Stomach (tissue), 4 donors: ENCODE results near the gene FKBP6.
"Not testable (repeated sequence)": the region's sequence is repeated elsewhere in the genome, so short reads cannot be mapped to it uniquely, and the experiment has no call there.

Experiments
- EP300 ChIP-seq: sonication (generic); formaldehyde crosslinking; IDR thresholded peaks from one replicate; pipeline ENCODE4 v1.6.1; 2017; ENCODE audit warnings: antibody characterized with exemption
- POLR2A ChIP-seq, 4 donors: fragments of 450-650 bp; IDR thresholded peaks; one replicate each; pipeline ENCODE4 v1.6.1; 2016; ENCODE audit warnings: antibody characterized with exemption in 4 of 4, control low read depth in 2 of 4, mild to moderate bottlenecking in 1 of 4, moderate library complexity in 1 of 4
- POLR2AphosphoS5 ChIP-seq, 3 donors: sonication (generic); formaldehyde crosslinking; IDR thresholded peaks; one replicate each; pipeline ENCODE4 v1.6.1; 2016; ENCODE audit warnings: antibody characterized with exemption in 3 of 3
- TF ChIP-seq, protein P1 (sequence below), 7 experiments: fragments of 450-650 bp in 4 of 7; fragments of 200-600 bp in 3 of 7; sonication (generic) in 3 of 7; IDR thresholded peaks; one replicate each; pipeline ENCODE4 v1.5.1; 2016 to 2019; ENCODE audit warnings: antibody characterized with exemption in 7 of 7, control low read depth in 2 of 7, mild to moderate bottlenecking in 1 of 7

DNA sequence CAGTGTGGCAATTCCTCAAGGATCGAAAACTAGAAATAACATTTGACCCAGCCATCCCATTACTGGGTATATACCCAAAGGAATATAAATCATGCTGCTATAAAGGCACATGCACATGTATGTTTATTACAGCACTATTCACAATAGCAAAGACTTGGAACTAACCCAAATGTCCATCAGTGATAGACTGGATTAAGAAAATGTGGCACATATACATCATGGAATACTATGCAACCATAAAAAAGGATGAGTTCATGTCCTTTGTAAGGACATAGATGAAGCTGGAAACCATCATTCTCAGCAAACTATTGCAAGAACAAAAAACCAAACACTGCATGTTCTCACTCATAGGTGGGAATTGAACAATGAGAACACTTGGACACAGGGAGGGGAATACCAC, 32.6 kb downstream of the FKBP6 start:
- TF ChIP-seq, protein P1, sequence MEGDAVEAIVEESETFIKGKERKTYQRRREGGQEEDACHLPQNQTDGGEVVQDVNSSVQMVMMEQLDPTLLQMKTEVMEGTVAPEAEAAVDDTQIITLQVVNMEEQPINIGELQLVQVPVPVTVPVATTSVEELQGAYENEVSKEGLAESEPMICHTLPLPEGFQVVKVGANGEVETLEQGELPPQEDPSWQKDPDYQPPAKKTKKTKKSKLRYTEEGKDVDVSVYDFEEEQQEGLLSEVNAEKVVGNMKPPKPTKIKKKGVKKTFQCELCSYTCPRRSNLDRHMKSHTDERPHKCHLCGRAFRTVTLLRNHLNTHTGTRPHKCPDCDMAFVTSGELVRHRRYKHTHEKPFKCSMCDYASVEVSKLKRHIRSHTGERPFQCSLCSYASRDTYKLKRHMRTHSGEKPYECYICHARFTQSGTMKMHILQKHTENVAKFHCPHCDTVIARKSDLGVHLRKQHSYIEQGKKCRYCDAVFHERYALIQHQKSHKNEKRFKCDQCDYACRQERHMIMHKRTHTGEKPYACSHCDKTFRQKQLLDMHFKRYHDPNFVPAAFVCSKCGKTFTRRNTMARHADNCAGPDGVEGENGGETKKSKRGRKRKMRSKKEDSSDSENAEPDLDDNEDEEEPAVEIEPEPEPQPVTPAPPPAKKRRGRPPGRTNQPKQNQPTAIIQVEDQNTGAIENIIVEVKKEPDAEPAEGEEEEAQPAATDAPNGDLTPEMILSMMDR (IDR thresholded peaks at IDR 0.05), result not testable (repeated sequence)
- not testable (repeated sequence) for TF ChIP-seq EP300; POLR2A (IDR thresholded peaks at IDR 0.05); POLR2AphosphoS5 (IDR thresholded peaks at IDR 0.05)
